ENCODE data around the gene PTPN21. TPM values are rescaled to one million over a fixed set of nuclear protein-coding genes. Genes with fewer than 3 reads are reported as not detected.

The PTPN21 gene
- polyA plus RNA-seq, 1 of the 3 experiments (the other 2 are of a cell fraction): 5.6 TPM

DNA sequence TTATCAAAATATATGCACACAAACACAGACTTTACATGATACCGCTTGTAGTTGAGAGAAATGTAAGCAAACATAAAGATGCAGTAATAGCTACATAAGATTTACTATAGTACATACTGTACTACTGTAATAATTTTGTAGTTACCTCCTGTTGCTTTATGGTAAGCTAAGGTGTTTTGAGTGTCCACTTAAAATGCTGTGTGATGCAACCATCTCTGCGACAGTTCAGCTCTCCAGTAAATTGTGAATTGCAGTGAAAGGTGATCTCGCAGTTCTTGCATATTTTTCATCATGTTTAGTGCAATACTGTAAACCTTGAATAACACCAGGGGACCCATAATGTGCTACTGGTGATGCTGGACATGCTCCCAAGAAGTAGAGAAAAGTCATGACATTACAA, 29.6 kb upstream of the PTPN21 start:
- Histone ChIP-seq H3K27me3 (ENCODE audit: insufficient read depth) (no peaks in the 10 kb centered on the region), H3K9me2 (no peaks in the 10 kb centered on the region), H3F3A (replicated peaks; ENCODE audit: insufficient read depth) (peaks cover 7% of the 10 kb centered on the region), H3K36me3 (replicated peaks in 1 of 2; ENCODE audit: control insufficient read depth in 1 of 2, insufficient read depth in 2 of 2, low read length in 1 of 2) (peaks cover 69 to 88% of the 10 kb centered on the region in 2 experiments), H3K4me2 (no peak overlapping the region), H3K4me1 (ENCODE audit: control insufficient read depth in 1 of 2, insufficient read depth in 2 of 2, low read depth in 1 of 2, low read length in 1 of 2) (no peaks in the 10 kb centered on the region), H3K27ac (ENCODE audit: low read depth in 2 of 2, low read length in 1 of 2) (no peak overlapping the region), H3K4me3 (ENCODE audit: low read depth in 2 of 2, low read length in 1 of 2) (no peak overlapping the region), H3K9me3 (no peaks in the 10 kb centered on the region), H3K9ac (no peak overlapping the region), H4K20me1 (ENCODE audit: insufficient read depth) (no peaks in the 10 kb centered on the region), H2AFZ (ENCODE audit: low read depth) (no peak overlapping the region), H3K79me2 (ENCODE audit: insufficient read depth) (peaks cover 19% of the 10 kb centered on the region; the same call in 1 of the 2 replicates)
- no peak for DNase-seq
- ChIA-PET POLR2A (no interaction called here), CTCF (interaction anchor here (1.0 to 1.2 kb wide), 2 partner anchors 20 to 29 kb away, joined by 3 read pairs; no protein-coding TSS in a partner anchor)
- WGBS (ENCODE audit: low lambda C conversion rate): 100% methylated on average over 3 of the region's 3 CpGs
- TF ChIP-seq GATA2 (CRISPR knock-in tag; IDR thresholded peaks at IDR 0.05) (no peak), FOXJ3 (CRISPR knock-in tag; IDR thresholded peaks at IDR 0.05) (no peak), RAD21 (IDR thresholded peaks at IDR 0.05; ENCODE audit: low read length) (no peak), MEF2A (IDR thresholded peaks at IDR 0.05; ENCODE audit: borderline replicate concordance, low read depth) (no peak), TEAD4 (IDR thresholded peaks at IDR 0.05; ENCODE audit: borderline replicate concordance, insufficient read depth) (no peak), SMC3 (IDR thresholded peaks at IDR 0.05; ENCODE audit: low read depth, low read length) (no peak)
- TF ChIP-seq, protein P1, sequence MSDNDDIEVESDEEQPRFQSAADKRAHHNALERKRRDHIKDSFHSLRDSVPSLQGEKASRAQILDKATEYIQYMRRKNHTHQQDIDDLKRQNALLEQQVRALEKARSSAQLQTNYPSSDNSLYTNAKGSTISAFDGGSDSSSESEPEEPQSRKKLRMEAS (IDR thresholded peaks at IDR 0.05; ENCODE audit: low read depth): no peak

DNA sequence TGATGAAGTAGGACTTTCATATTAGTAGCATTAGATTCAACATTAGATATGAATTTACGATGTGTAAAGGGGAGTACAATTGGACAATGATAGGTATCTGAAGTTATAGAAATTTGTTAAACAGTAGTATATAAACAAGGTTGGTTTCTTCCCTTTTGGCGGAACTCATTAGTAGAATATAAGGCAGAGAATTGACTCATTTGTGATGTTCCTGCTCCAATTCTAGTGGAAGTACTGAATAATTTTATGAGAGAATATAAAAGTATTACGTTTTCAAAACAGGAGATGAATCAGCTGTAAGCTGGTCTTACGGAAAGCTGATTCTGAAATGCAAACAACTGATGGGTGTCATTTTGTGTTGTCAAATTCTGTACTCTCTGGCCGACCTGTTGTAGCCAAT, 21.4 kb upstream of the PTPN21 start:
- Histone ChIP-seq H3K9me2 (no peaks in the 10 kb centered on the region), H3K36me3 (replicated peaks in 1 of 2; ENCODE audit: control insufficient read depth in 1 of 2, insufficient read depth in 2 of 2, low read length in 1 of 2) (peaks cover 77 to 89% of the 10 kb centered on the region in 2 experiments), H3K9ac (no peak overlapping the region), H3K79me2 (ENCODE audit: insufficient read depth) (peaks cover 5% of the 10 kb centered on the region; the same call in 1 of the 2 replicates), H3K4me2 (no peak overlapping the region), H3K9me3 (no peaks in the 10 kb centered on the region), H3K27me3 (ENCODE audit: insufficient read depth) (no peaks in the 10 kb centered on the region), H3K27ac (ENCODE audit: low read depth in 2 of 2, low read length in 1 of 2) (no peak overlapping the region), H4K20me1 (ENCODE audit: insufficient read depth) (no peaks in the 10 kb centered on the region), H3K4me3 (ENCODE audit: low read depth in 2 of 2, low read length in 1 of 2) (no peak overlapping the region), H2AFZ (ENCODE audit: low read depth) (no peak overlapping the region), H3K4me1 (ENCODE audit: control insufficient read depth in 1 of 2, insufficient read depth in 2 of 2, low read depth in 1 of 2, low read length in 1 of 2) (no peaks in the 10 kb centered on the region), H3F3A (replicated peaks; ENCODE audit: insufficient read depth) (peaks cover 7% of the 10 kb centered on the region)
- 97% methylated on average over 5 of the region's 5 CpGs for WGBS (ENCODE audit: low lambda C conversion rate)
- ChIA-PET POLR2A (no interaction called here), CTCF (interaction anchor here (0.6 to 1.0 kb wide), 2 partner anchors 387 to 1415 kb away, joined by 3 read pairs; no protein-coding TSS in a partner anchor)
- DNase-seq: no peak
- TF ChIP-seq TAF1 (IDR thresholded peaks at IDR 0.05; ENCODE audit: borderline replicate concordance, low read depth, low read length) (no peak), NRF1 (IDR thresholded peaks at IDR 0.05; ENCODE audit: low read depth, low read length) (no peak), NFIC (IDR thresholded peaks at IDR 0.05; ENCODE audit: borderline replicate concordance) (no peak), GATA2 (CRISPR knock-in tag; IDR thresholded peaks at IDR 0.05) (no peak)
- TF ChIP-seq, protein P2, sequence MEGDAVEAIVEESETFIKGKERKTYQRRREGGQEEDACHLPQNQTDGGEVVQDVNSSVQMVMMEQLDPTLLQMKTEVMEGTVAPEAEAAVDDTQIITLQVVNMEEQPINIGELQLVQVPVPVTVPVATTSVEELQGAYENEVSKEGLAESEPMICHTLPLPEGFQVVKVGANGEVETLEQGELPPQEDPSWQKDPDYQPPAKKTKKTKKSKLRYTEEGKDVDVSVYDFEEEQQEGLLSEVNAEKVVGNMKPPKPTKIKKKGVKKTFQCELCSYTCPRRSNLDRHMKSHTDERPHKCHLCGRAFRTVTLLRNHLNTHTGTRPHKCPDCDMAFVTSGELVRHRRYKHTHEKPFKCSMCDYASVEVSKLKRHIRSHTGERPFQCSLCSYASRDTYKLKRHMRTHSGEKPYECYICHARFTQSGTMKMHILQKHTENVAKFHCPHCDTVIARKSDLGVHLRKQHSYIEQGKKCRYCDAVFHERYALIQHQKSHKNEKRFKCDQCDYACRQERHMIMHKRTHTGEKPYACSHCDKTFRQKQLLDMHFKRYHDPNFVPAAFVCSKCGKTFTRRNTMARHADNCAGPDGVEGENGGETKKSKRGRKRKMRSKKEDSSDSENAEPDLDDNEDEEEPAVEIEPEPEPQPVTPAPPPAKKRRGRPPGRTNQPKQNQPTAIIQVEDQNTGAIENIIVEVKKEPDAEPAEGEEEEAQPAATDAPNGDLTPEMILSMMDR (IDR thresholded peaks at IDR 0.05): no peak
- TF ChIP-seq, protein P3, sequence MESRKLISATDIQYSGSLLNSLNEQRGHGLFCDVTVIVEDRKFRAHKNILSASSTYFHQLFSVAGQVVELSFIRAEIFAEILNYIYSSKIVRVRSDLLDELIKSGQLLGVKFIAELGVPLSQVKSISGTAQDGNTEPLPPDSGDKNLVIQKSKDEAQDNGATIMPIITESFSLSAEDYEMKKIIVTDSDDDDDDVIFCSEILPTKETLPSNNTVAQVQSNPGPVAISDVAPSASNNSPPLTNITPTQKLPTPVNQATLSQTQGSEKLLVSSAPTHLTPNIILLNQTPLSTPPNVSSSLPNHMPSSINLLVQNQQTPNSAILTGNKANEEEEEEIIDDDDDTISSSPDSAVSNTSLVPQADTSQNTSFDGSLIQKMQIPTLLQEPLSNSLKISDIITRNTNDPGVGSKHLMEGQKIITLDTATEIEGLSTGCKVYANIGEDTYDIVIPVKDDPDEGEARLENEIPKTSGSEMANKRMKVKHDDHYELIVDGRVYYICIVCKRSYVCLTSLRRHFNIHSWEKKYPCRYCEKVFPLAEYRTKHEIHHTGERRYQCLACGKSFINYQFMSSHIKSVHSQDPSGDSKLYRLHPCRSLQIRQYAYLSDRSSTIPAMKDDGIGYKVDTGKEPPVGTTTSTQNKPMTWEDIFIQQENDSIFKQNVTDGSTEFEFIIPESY (IDR thresholded peaks at IDR 0.05; ENCODE audit: borderline replicate concordance, low read depth): no peak
- TF ChIP-seq, protein P4, sequence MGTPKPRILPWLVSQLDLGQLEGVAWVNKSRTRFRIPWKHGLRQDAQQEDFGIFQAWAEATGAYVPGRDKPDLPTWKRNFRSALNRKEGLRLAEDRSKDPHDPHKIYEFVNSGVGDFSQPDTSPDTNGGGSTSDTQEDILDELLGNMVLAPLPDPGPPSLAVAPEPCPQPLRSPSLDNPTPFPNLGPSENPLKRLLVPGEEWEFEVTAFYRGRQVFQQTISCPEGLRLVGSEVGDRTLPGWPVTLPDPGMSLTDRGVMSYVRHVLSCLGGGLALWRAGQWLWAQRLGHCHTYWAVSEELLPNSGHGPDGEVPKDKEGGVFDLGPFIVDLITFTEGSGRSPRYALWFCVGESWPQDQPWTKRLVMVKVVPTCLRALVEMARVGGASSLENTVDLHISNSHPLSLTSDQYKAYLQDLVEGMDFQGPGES (IDR thresholded peaks at IDR 0.05; ENCODE audit: low read depth, low read length): no peak
- TF ChIP-seq, protein P1 (IDR thresholded peaks at IDR 0.05; ENCODE audit: low read depth): no peak

All from SK-N-SH (cell line).